GM19452 (cell line): Measurements from ENCODE around the gene LIME1.
A peak's percentile ranks its signal among the peaks of the same experiment; 100 is the strongest.

Experiments used
- ATAC-seq: cut with Tn5 transposase; IDR thresholded peaks from one replicate; pipeline ENCODE4 v1.9.1; 2021; ENCODE audit not compliant: unreplicated experiment

The LIME1 gene

DNA sequence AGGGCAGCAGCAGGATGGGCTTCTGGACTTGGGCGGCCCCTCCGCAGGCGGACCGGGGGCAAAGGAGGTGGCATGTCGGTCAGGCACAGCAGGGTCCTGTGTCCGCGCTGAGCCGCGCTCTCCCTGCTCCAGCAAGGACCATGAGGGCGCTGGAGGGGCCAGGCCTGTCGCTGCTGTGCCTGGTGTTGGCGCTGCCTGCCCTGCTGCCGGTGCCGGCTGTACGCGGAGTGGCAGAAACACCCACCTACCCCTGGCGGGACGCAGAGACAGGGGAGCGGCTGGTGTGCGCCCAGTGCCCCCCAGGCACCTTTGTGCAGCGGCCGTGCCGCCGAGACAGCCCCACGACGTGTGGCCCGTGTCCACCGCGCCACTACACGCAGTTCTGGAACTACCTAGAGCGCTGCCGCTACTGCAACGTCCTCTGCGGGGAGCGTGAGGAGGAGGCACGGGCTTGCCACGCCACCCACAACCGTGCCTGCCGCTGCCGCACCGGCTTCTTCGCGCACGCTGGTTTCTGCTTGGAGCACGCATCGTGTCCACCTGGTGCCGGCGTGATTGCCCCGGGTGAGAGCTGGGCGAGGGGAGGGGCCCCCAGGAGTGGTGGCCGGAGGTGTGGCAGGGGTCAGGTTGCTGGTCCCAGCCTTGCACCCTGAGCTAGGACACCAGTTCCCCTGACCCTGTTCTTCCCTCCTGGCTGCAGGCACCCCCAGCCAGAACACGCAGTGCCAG, 39.7 kb upstream of the LIME1 start, which contains the start of gene TNFRSF6B:
TSS of gene TNFRSF6B (plus strand) at position 25 of the 729 bp plus-strand sequence. CDS start at position 141, 116 bp downstream.
- no peak for ATAC-seq

DNA sequence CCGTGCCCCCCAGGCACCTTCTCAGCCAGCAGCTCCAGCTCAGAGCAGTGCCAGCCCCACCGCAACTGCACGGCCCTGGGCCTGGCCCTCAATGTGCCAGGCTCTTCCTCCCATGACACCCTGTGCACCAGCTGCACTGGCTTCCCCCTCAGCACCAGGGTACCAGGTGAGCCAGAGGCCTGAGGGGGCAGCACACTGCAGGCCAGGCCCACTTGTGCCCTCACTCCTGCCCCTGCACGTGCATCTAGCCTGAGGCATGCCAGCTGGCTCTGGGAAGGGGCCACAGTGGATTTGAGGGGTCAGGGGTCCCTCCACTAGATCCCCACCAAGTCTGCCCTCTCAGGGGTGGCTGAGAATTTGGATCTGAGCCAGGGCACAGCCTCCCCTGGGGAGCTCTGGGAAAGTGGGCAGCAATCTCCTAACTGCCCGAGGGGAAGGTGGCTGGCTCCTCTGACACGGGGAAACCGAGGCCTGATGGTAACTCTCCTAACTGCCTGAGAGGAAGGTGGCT, 39.1 kb upstream of the LIME1 start:
- no peak for ATAC-seq

DNA sequence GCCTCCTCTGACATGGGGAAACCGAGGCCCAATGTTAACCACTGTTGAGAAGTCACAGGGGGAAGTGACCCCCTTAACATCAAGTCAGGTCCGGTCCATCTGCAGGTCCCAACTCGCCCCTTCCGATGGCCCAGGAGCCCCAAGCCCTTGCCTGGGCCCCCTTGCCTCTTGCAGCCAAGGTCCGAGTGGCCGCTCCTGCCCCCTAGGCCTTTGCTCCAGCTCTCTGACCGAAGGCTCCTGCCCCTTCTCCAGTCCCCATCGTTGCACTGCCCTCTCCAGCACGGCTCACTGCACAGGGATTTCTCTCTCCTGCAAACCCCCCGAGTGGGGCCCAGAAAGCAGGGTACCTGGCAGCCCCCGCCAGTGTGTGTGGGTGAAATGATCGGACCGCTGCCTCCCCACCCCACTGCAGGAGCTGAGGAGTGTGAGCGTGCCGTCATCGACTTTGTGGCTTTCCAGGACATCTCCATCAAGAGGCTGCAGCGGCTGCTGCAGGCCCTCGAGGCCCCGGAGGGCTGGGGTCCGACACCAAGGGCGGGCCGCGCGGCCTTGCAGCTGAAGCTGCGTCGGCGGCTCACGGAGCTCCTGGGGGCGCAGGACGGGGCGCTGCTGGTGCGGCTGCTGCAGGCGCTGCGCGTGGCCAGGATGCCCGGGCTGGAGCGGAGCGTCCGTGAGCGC, 38.5 kb upstream of the LIME1 start:
- no peak for ATAC-seq

DNA sequence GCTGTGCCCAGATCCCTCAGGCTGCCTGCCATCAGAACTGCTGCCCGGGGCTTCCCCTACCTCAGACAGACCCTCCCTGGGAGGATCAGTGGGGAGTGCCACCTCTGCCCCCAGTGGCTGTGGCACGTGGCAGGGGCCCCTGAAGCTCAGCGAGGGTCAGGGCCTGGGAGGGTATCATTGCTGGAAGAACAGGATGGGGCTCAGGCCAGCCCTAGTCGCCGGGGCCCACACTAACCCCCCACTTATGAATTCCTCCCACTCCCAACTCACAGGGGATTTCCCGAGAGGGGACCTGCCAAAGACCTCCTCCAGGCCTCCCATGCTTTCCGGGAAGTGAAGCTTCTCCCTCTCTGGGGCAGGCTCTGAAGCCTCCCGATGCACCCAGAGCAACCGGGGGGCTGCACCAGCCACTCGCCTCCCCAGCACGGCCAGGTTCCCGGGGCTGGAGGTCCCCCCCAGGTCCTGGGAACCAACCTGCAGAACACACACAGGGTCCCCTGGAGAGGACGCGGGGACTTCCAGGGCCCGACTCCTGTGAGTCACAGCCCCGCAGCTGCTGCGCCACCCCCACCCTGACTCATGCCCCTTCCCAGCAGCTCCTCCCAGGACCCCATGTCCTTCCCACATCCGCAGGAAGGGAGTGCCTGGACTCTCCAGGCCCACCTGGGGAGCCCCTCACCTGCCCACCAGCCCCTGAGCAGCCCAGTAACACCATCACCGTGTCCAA, 37.6 kb upstream of the LIME1 start:
- no peak for ATAC-seq

DNA sequence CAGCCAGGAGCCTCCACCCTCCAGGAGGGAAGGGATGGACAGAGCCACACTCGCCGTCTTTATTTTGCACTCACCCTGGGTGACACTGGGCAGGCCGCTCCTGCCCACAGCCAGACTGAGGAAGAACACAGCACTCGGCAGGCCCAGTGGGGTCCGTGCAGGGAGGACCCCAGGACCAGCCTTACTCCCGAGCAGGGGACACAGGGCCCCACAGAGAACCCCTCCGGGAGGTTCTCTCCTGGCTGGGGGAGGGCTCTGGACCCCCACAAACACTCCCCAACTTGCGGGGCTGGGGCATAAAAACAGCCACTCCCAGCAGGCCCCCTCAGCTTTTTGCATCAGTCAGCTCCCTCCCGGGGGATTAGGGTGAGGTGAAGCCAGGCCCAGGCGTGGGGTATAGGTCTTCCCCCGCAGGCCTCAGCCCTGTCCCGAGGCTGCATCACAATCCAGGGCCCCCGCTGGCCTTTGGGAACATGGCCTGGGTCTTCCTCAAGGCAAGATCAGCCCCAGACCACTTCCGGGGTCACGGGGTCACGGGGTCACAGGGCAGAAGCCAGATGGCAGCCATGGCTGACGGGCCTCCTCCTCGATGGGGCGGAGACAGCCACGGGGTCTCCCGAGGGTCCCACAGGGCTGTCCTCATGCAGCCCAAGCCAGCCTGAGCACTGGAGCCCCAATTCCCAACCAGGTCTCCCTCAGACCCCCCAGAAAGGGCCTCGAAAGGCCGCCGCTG, 36.8 kb upstream of the LIME1 start:
- no peak for ATAC-seq

DNA sequence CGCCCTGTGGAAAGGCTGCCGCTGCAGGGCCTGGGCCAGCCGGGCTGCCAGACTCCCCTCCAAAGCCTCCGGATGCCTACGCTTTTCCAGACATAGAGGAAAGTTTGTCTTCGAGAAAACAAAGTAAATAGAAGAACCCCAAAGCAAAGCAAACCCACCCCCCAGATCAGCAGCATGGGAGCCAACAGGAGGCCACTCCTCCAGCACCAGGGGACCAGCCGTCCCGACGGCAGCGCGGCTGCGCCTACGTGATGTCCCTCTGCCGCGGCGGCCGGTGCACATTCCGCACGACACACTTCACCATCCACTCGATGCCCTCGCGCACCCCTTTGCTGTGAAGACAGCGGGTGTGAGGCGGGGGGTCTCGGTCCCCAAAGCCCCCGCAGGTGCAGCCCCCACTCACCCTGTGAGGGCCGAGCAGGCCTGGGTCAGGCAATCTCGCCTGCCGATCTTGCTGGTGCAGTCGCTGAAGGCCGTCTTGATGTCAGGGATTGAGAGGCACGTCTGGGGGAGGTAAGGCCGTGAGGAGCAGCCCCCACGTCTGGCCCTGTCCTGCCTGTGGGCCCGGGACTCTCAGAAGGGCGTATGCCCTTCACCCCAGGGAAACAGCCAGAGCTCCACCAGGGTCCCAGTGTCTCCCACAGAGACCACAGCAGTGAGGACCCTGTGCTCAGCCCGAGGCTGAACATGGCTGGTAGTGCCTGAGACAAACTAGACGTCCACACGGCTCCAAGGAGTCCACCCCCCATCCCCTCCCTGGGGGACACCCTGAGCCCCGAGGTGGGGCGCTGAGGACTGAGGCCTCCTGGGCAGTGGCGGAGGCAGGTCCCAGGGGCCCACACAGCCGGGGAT, 36.0 kb upstream of the LIME1 start:
- no peak for ATAC-seq

DNA sequence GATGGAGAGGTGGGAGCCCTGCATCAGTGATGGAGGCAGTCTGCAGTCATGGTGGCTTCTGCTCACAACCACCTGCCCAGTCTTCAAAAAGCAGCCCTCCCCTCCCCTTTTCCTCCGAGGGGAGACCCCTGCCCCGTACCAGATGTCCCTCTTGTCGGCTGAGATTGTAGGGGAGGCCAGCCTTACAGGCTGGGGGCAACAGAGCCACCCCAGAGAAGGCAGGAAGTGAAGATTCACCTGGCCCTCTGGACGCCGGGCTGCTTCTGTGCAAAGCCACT, 35.5 kb upstream of the LIME1 start:
- ATAC-seq = no peak

DNA sequence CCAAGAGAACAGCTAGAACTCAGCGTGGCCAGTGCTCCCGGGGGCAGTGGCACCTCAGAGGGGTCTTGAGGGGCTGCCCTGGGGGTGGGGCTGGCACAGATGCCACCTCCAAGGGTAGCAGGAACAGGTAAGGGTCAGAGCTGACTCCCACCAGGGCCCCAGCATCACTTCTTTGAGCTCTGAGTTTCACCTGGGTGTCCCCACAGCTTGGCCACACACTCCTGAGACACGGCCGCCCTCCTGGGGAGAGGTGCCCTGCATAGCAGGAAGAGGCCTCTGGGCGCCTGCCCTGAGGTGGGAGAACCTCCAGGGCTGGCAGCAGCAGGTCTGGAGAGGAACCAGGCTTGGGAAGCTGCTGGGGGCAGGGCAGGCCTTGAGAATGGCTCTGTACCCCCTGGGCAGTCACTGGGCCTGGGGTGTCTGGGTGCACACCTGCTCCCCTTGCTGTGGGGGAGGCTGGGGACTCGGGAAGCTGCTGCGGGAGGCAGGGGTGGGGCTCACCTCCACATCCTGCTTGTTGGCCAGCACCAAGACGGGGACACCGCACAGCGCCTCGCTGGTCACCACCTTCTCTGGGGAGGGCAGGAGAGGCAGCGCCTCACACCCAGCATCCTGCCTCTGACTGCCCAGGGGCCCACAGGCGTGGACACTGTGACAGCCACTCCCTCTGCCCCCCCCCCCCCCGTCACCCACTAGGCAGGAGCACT, 35.0 kb upstream of the LIME1 start:
- no peak for ATAC-seq

DNA sequence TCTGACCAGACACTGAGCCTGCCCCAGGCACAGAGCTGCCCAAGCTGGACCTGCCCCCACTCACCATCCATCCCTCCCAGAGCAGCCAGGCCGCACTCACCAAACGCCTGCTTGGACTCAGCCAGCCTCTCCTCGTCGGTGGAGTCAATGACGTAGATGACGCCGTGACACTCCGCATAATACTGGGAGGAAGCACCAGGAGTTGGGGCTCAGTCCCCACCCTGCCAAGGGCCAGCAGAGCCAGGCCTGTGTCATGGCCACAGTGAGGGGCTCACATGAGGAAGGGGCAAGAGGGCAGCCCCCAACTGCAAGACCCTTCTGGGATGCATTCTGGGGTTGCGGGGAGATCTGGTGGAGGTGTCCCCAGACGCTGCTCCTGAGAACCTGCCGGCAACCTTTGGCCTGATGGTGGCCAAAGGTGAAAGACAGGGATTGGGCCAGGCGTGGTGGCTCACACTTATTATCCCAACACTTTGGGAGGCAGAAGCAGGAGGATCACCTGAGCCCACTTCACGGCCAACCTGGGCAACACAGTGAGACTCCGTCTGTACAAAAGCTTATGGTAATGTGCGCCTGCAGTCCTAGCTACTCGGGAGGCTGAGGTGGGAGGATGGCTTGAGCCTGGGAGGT, 34.3 kb upstream of the LIME1 start:
- no peak for ATAC-seq

DNA sequence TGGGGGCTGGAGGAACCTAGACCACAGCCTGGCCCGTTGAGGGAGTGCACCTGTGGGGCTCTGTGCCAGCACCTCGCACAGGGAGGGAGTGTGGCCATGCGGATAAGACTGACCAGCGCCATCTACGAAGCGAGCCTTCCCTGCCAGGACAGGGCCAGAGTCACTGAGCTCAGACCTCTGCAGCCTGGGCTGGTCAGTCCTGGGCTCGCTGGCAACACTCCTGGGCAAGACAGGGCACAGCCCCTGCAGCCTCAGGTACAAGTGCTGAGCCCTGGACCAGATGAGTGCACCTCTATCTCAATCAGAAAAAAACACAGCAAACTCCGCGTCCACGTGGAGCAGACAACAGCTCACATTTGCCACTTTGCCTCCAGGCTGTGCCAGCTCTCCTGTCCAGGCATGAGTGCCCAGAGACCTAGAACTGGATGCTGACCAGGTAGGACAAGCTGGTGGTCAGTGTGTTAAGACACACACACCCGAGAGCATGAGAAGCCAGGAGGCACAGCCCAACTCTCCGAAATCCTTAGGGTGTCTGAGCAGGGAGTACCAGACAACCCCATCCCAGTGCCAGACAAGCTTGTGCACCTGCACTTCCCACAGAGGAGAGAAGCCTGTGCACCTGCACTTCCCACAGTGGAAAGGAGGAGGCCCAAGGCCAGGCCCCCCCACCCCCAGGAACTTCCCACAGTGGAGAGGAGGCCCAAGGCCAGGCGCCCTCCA, 33.6 kb upstream of the LIME1 start:
- no peak for ATAC-seq

DNA sequence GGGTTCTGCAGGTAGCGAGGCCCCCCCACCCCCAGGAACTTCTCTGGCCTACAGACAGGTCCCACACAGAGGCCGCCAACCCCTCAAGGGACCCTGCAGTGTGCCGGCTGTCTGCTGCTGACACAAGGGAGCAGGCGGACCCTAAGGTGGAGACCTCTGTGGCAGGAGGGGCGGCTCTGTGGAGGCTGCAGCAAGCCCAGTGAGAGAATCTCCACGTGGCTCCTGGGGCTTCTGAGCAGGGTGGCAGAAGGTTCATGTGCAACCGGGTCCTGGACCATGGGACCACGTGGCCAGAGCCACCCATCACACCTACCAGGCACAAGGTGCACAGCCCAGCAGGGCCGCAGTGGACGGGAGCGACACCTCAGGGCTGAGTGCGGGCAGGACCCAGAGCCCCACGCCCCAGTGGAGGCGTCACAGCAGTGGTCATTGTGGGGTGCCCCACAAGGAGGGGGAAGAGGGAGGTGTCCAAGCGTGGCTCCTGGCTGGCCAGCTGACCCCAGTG, 32.9 kb upstream of the LIME1 start:
- no peak for ATAC-seq

DNA sequence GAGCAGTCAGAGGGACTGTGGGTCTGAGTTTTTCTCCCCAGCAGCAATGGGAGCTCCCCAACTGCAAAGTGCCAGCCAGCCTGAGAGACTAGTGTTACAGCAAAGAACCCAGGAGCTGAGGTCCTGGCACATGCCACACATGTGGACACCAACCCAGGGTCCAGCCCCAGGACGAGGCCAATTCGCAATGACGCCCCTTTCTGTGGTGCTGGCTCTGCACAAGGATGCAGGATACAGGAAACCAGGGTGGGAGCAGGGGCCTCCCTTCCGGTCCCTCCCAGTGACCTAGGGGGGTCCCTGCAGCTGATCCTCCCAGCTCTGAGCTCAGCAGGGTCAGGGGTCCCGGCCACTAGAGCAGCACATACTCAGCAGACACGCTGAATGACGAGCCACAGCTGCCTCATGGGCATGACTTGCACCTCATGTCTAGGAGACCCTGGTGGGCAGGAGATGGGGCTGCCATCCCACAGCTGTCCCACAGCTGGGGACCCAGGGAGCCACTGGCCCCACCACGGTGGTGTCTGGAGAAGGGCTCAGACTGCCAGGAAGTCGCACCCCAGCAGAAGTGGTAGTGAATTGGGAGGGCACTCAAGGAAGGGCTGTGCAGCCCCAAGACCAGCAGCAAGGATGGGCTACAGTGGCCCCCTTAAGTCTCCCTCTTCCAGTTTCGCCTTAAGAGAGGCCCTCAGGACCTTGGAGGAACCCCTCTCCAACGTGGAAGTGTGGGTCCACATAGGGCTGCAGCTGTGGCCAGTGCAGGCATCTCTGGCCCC, 32.3 kb upstream of the LIME1 start:
- ATAC-seq = no peak

DNA sequence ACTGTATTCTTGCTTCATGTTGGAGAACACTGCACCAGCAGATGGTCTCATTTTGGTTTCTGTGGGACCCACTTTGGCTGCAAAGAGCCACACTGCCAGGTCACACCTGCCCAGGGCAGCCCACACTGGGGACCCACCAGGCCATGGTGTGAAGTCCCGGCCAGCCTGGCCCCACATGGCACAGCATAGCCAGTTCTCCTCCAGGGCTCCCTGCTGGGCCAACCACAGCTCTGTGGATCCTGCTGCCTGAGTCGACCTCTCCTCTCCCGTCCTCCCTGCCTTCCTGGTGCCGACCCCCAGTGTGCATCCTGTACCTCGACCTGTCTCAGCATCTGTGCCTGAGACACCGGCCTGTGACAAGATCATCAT, 31.7 kb upstream of the LIME1 start:
- ATAC-seq = no peak

DNA sequence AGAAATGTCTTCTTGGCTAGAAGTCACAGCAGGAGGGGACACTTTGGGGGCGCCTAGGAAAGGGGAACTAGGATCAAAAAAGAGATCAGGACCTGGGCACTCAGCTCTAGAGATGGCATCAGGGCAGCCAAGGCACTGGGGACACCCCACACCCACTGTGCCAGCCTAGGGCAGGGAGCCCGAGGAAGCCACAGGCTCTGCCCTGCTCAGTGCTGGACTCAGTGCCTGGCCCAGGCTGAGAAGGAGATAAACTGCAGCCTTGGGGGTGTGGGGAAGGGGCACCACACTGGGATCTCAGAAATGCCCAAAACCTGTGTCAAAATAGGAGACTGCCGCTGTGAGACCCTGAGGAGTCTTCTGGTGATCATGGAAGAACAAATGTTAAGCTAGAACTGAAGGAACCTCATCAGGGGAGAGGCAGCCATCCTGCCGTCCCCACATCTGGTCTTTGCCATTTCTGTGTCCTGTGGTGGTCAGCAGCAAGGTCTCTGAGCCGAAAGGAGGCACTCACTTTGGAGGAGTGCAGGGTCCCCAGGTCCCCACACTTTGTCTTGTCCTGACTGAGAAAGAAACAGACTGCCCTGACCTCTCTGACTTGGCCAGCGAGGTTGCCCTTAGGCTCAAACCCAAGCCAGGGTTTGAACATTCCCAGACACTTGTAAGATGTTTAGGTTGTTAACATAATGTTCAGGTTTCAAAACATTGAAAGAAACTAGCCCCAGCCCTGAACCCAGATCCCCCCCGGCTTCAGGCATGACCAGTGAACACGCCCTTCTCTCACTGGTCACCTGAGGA, 31.0 kb upstream of the LIME1 start:
- ATAC-seq = no peak

DNA sequence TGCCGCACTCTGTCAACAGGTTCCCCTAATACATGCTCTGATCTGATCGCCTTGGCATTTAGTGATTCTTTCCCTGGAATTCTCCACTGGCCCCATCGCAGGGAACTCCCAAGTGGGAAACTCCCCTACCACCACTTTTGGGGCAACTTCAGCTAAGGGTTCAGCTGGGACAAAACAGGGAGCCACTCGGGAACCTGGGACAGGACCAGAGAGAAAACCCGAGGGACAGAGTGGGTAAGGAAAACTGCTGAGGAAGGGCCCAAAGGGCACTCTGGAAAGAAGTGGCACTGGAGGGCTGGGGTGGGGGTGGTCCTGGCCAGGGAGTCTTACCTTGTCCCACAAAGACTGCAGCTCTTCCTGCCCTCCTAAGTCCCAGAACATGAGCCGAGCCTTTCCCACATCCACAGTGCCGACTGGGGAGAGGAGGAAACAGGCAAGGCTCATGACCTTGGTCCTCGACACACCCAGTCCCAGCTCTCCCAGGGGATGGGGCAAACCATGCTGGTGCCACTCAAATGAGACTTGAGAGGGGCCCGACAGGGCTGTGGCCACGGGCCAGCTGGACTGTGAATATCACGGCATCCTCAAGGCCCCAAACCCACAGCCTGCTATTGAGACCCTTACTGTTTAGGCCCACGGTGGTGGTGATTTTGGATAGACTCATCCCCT, 30.3 kb upstream of the LIME1 start:
- ATAC-seq = no peak

DNA sequence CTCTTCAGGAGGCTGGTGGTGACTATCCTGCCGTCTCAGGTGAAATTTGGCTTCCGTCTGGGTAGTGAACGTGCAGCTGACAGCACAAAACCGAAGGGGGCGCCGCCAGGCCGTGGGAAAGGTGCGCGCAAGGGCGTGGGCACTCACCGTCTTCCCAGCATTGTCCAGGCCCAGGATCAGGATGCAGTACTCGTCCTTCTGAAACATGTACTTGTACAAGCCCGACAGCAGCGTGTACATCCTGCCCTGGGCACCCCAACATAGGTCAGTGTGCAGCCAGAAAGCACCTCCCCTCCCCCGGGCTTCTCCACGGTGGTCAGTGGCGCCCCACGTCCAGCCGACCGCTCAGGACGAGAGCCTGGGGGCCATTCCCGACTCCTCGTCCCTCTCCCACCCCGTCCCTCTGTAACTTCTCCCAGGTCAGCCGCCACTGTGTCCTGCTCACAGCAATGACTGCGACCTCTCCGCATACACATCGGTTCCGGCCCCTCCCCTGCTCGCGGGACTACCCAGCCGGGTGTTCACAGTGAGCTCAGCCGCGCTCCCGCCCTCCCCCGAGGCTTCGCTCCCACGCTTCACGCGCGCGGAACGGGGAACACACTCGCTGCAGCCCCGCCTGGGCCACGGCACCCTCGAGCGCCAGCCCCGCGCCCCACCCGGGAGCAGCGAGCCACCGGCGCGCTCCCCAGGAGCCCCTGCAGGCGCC, 29.5 kb upstream of the LIME1 start:
- ATAC-seq = peak; percentile 24
